WTC11 (cell line): ENCODE results near the gene MESP2. TPM values are rescaled to one million over a fixed set of nuclear protein-coding genes. Genes with fewer than 3 reads are reported as not detected.

Experiments used
- ATAC-seq: fragments of 200-7000 bp; cut with Tn5 transposase; 2 replicates; pipeline ENCODE4 v1.10.0; 2021; ENCODE audit warnings: mild to moderate bottlenecking, moderate library complexity
- CTCF ChIA-PET: fragments of 300-600 bp; sonication (Branson Sonifier 250); formaldehyde crosslinking; loops from one replicate; lab custom pipeline; 2021; ENCODE audit warnings: antibody characterized with exemption; lab: Charles Lee
- POLR2A ChIA-PET: fragments of 350-600 bp; sonication (Branson Sonifier 250); formaldehyde crosslinking; loops from one replicate; lab custom pipeline; 2021; ENCODE audit warnings: antibody characterized with exemption; lab: Charles Lee
- DNase-seq: peaks from one replicate; pipeline ENCODE4 v3.0.0; 2021; ENCODE audit warnings: low spot score
- H3K27ac Mint-ChIP-seq: 2 replicates; pipeline ENCODE4 v1.8.0; 2021; ENCODE audit warnings: mixed read lengths
- H3K27me3 Mint-ChIP-seq: 2 replicates; pipeline ENCODE4 v1.8.0; 2021; ENCODE audit warnings: low read depth, mild to moderate bottlenecking, moderate library complexity, mixed read lengths
- H3K36me3 Mint-ChIP-seq: 2 replicates; pipeline ENCODE4 v1.8.0; 2021; ENCODE audit warnings: mixed read lengths
- H3K4me1 Mint-ChIP-seq: 2 replicates; pipeline ENCODE4 v1.8.0; 2022; ENCODE audit warnings: mixed read lengths
- H3K4me3 Mint-ChIP-seq: 2 replicates; pipeline ENCODE4 v1.8.0; 2021; ENCODE audit warnings: mild to moderate bottlenecking, moderate library complexity, mixed read lengths
- H3K9me3 Mint-ChIP-seq: 2 replicates; pipeline ENCODE4 v1.8.0; 2021; ENCODE audit warnings: mixed read lengths
- CBFB ChIP-seq: sonication (generic); formaldehyde crosslinking; IDR thresholded peaks from 2 replicates; pipeline ENCODE4 v1.8.1; 2022; ENCODE audit warnings: mild to moderate bottlenecking, low read depth, missing genetic modification reagents
- FOXK1 ChIP-seq: sonication (generic); formaldehyde crosslinking; IDR thresholded peaks from 2 replicates; pipeline ENCODE4 v1.8.0; 2022; ENCODE audit warnings: mild to moderate bottlenecking, moderate library complexity, missing genetic modification reagents
- FOXP4 ChIP-seq: sonication (generic); formaldehyde crosslinking; IDR thresholded peaks from 2 replicates; pipeline ENCODE4 v1.8.0; 2022; ENCODE audit warnings: mild to moderate bottlenecking, missing genetic modification reagents
- GABPB1 ChIP-seq: sonication (generic); formaldehyde crosslinking; IDR thresholded peaks from 2 replicates; pipeline ENCODE4 v1.8.1; 2023; ENCODE audit warnings: mild to moderate bottlenecking, missing genetic modification reagents
- MAX ChIP-seq: sonication (generic); formaldehyde crosslinking; IDR thresholded peaks from 2 replicates; pipeline ENCODE4 v1.8.0; 2022; ENCODE audit warnings: mild to moderate bottlenecking, missing genetic modification reagents
- MYBL2 ChIP-seq: sonication (generic); formaldehyde crosslinking; IDR thresholded peaks from 2 replicates; pipeline ENCODE4 v1.8.1; 2023; ENCODE audit warnings: mild to moderate bottlenecking, moderate library complexity, missing genetic modification reagents
- NFE2L1 ChIP-seq: sonication (generic); formaldehyde crosslinking; IDR thresholded peaks from 2 replicates; pipeline ENCODE4 v1.8.1; 2023; ENCODE audit warnings: missing genetic modification reagents
- OVOL2 ChIP-seq: fragments of 250-450 bp; sonication (Bioruptor Pico); IDR thresholded peaks from 2 replicates; pipeline ENCODE4 v1.9.0; 2021; ENCODE audit warnings: mild to moderate bottlenecking, borderline replicate concordance
- RORB ChIP-seq: fragments of 250-450 bp; sonication (Bioruptor Pico); IDR thresholded peaks from 2 replicates; pipeline ENCODE4 v1.9.0; 2021; ENCODE audit warnings: mild to moderate bottlenecking
- TEAD4 ChIP-seq: sonication (generic); formaldehyde crosslinking; IDR thresholded peaks from 2 replicates; pipeline ENCODE4 v1.8.0; 2022; ENCODE audit warnings: mild to moderate bottlenecking, missing genetic modification reagents
- ZNF263 ChIP-seq: sonication (generic); formaldehyde crosslinking; IDR thresholded peaks from 2 replicates; pipeline ENCODE4 v1.8.1; 2022; ENCODE audit warnings: low read depth, mild to moderate bottlenecking, moderate library complexity, missing genetic modification reagents
- ZNF416 ChIP-seq: fragments of 250-450 bp; sonication (Bioruptor Pico); IDR thresholded peaks from 2 replicates; pipeline ENCODE4 v1.9.0; 2021; ENCODE audit warnings: mild to moderate bottlenecking, inconsistent platforms
- ZNF423 ChIP-seq: fragments of 250-450 bp; sonication (Bioruptor Pico); IDR thresholded peaks from 2 replicates; pipeline ENCODE4 v2.1.2; 2022; ENCODE audit warnings: mild to moderate bottlenecking, moderate library complexity
- ZNF512 ChIP-seq: sonication (generic); formaldehyde crosslinking; IDR thresholded peaks from 2 replicates; pipeline ENCODE4 v1.8.1; 2022; ENCODE audit warnings: missing genetic modification reagents, borderline replicate concordance
- total RNA-seq: library from RNA; stranded (reverse); gene quantifications from 3 replicates; pipeline ENCODE4 v1.2.3, GENCODE V29; 2021
- TF ChIP-seq, protein P1 (sequence below): sonication (generic); formaldehyde crosslinking; IDR thresholded peaks from 2 replicates; pipeline ENCODE4 v1.8.0; 2022; ENCODE audit warnings: mild to moderate bottlenecking, missing genetic modification reagents
- TF ChIP-seq, protein P2 (sequence below): sonication (generic); formaldehyde crosslinking; IDR thresholded peaks from 2 replicates; pipeline ENCODE4 v1.8.1; 2023; ENCODE audit warnings: mild to moderate bottlenecking, missing genetic modification reagents, moderate library complexity

Gene MESP2
- total RNA-seq, 1 experiment from 2014 or later, result 0.68 TPM

GRCh38 chr15:89802231-89802928 lies 26.2 kb downstream of the MESP2 start:
- no peaks in the 10 kb centered on the region for H3K9me3 Mint-ChIP-seq
- no peak overlapping the region for H3K27ac Mint-ChIP-seq
- DNase-seq (no peak), ATAC-seq (no peak)
- H3K4me1 Mint-ChIP-seq, result peaks cover 10% of the 10 kb centered on the region
- TF ChIP-seq ZNF423 (CRISPR knock-in tag), result no peak
- no peaks in the 10 kb centered on the region for H3K27me3 Mint-ChIP-seq
- POLR2A ChIA-PET, result no interaction called here
- no peaks in the 10 kb centered on the region for H3K36me3 Mint-ChIP-seq
- no peak overlapping the region for H3K4me3 Mint-ChIP-seq
- CTCF ChIA-PET, result interaction anchor here (1.2 kb wide), 2 partner anchors 20 to 42 kb away, joined by 3 to 5 read pairs; no protein-coding TSS in a partner anchor

GRCh38 chr15:89802986-89803824 lies 27.1 kb downstream of the MESP2 start:
- Mint-ChIP-seq H3K4me3 (no peak overlapping the region), H3K4me1 (peaks cover 10% of the 10 kb centered on the region), H3K27ac (no peak overlapping the region), H3K9me3 (no peaks in the 10 kb centered on the region), H3K27me3 (no peaks in the 10 kb centered on the region), H3K36me3 (no peaks in the 10 kb centered on the region)
- no peak for TF ChIP-seq ZNF416 (CRISPR knock-in tag)
- POLR2A ChIA-PET, result no interaction called here
- CTCF ChIA-PET, result interaction anchor here (1.2 to 1.7 kb wide), 3 partner anchors 19 to 72 kb away, joined by 3 to 5 read pairs (median 4); no protein-coding TSS in a partner anchor
- DNase-seq (no peak), ATAC-seq (no peak)

DNA sequence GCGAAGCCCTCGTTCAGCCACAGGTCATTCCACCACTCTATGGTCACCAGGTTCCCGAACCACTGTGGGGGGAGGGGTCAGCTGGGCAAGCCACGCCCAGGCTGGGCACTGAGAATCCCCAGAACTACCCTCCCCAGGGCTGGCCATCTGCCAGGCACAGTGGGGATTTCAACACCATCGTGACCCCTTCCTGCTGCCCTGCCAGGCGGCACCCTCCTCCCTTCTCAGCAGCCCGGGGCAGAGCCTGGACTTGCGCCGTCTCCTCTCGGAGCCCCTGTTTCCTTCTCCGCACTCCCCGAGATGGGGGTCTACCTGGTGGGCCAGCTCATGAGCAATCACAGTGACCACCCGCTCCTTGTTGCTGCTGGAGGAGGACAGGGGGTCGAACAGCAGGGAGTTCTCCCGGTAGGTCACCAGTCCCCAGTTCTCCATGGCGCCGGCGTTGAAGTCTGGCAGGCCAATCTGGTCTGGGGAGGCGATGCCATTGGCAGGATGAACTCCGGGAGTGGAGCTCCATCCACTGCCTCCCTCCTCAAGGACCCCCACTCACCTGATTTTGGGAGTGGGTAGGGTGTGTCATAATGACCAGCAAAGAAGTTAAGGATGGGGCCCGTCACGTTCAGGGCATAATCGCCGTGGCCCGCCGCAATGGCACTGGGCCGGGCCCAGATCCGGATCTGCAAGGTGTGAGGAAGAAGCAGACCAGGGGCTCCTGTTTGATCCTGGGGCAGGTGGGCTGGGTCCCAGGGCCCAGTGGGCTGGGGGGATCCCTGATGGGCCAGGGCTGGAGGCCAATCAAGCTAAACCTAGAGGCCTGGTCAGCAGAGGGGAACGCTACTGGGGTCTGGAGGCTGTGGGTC lies 28.0 kb downstream of the MESP2 start:
- no peak for ATAC-seq
- H3K4me3 Mint-ChIP-seq, result no peak overlapping the region
- ChIA-PET POLR2A (no interaction called here), CTCF (interaction anchor here (1.2 to 1.7 kb wide), 2 partner anchors 43 to 71 kb away, joined by 4 to 5 read pairs; no protein-coding TSS in a partner anchor)
- no peaks in the 10 kb centered on the region for H3K36me3 Mint-ChIP-seq
- peaks cover 13% of the 10 kb centered on the region for H3K4me1 Mint-ChIP-seq
- H3K27ac Mint-ChIP-seq, result no peak overlapping the region
- no peak for DNase-seq
- no peaks in the 10 kb centered on the region for H3K9me3 Mint-ChIP-seq
- TF ChIP-seq MAX (CRISPR knock-in tag) (no peak), ZNF512 (CRISPR knock-in tag) (no peak), TEAD4 (CRISPR knock-in tag) (no peak), MYBL2 (no peak), NFE2L1 (CRISPR knock-in tag) (no peak), OVOL2 (CRISPR knock-in tag) (no peak), RORB (CRISPR knock-in tag) (no peak), CBFB (CRISPR knock-in tag) (no peak), ZNF263 (CRISPR knock-in tag) (no peak), FOXK1 (CRISPR knock-in tag) (no peak), FOXP4 (CRISPR knock-in tag) (no peak), GABPB1 (CRISPR knock-in tag) (no peak)
- TF ChIP-seq, protein P1, sequence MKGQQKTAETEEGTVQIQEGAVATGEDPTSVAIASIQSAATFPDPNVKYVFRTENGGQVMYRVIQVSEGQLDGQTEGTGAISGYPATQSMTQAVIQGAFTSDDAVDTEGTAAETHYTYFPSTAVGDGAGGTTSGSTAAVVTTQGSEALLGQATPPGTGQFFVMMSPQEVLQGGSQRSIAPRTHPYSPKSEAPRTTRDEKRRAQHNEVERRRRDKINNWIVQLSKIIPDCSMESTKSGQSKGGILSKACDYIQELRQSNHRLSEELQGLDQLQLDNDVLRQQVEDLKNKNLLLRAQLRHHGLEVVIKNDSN (CRISPR knock-in tag), result no peak
- TF ChIP-seq, protein P2, sequence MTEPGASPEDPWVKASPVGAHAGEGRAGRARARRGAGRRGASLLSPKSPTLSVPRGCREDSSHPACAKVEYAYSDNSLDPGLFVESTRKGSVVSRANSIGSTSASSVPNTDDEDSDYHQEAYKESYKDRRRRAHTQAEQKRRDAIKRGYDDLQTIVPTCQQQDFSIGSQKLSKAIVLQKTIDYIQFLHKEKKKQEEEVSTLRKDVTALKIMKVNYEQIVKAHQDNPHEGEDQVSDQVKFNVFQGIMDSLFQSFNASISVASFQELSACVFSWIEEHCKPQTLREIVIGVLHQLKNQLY, result no peak
- no peaks in the 10 kb centered on the region for H3K27me3 Mint-ChIP-seq
